Measurements from ENCODE around the gene DCST1.
A peak's percentile ranks its signal among the peaks of the same experiment; 100 is the strongest.

Gene DCST1

GRCh38 chr1:155001425-155001674, 32.3 kb upstream of the DCST1 start:
- DNase-seq: peak in 1 of 2 experiments; percentile 43

- peak; percentile 95 to 97 for DNase-seq
These were observed 31.8 kb upstream of the DCST1 start for GRCh38 chr1:155001675-155002463.

- peak in 1 of 2 experiments; percentile 40 for DNase-seq
These were observed 31.0 kb upstream of the DCST1 start, which contains the start of gene ZBTB7B for GRCh38 chr1:155002464-155003226. Gene ZBTB7B (plus strand): TSS chr1:155002802. CDS start chr1:155014661, 11,859 bp downstream.

GRCh38 chr1:155003227-155003765, 30.3 kb upstream of the DCST1 start:
- DNase-seq: peak in 1 of 2 experiments; percentile 52

- peak in 1 of 2 experiments; percentile 44 for DNase-seq
These were observed 29.8 kb upstream of the DCST1 start for GRCh38 chr1:155003766-155004351.

- DNase-seq: no peak
These were observed 29.1 kb upstream of the DCST1 start for GRCh38 chr1:155004352-155005075.

GRCh38 chr1:155005076-155006011, 28.3 kb upstream of the DCST1 start:
- DNase-seq: no peak

- DNase-seq: peak in 1 of 2 experiments; percentile 40
These were observed 27.0 kb upstream of the DCST1 start for GRCh38 chr1:155006601-155007101.

- DNase-seq: no peak
These were observed 26.3 kb upstream of the DCST1 start for GRCh38 chr1:155007251-155007828.

- DNase-seq: no peak
These were observed 25.3 kb upstream of the DCST1 start for GRCh38 chr1:155008015-155008941.

- no peak for DNase-seq
These were observed 24.4 kb upstream of the DCST1 start for GRCh38 chr1:155009221-155009711.

- no peak for DNase-seq
These were observed 23.9 kb upstream of the DCST1 start for GRCh38 chr1:155009742-155010141.

GRCh38 chr1:155010211-155010918, 23.3 kb upstream of the DCST1 start:
- DNase-seq: no peak

GRCh38 chr1:155011004-155011416, 22.6 kb upstream of the DCST1 start:
- peak in 1 of 2 experiments; percentile 59 for DNase-seq

- no peak for DNase-seq
These were observed 22.1 kb upstream of the DCST1 start for GRCh38 chr1:155011437-155012025.

- peak; percentile 97 to 98 for DNase-seq
These were observed 21.5 kb upstream of the DCST1 start for GRCh38 chr1:155012026-155012546.

- no peak for DNase-seq
These were observed 20.6 kb upstream of the DCST1 start for GRCh38 chr1:155012776-155013602.
